HK-2 (cell line): ENCODE results near the gene RPS25.
"Not testable (repeated sequence)": the region's sequence is repeated elsewhere in the genome, so short reads cannot be mapped to it uniquely, and the experiment has no call there.

ENCODE experiments used
- DNase-seq: peaks from one replicate; pipeline ENCODE4 v3.0.0-alpha.2; 2018; ENCODE audit not compliant: unreplicated experiment

The RPS25 gene

GRCh38 chr11:119039471-119039870 is 21.3 kb upstream of the RPS25 start:
- not testable (repeated sequence) for DNase-seq

- DNase-seq = no peak
Observed at GRCh38 chr11:119038884-119039283, 20.7 kb upstream of the RPS25 start.

GRCh38 chr11:119034813-119035212 is 16.7 kb upstream of the RPS25 start:
- DNase-seq = no peak

GRCh38 chr11:119033421-119033820 is 15.3 kb upstream of the RPS25 start:
- DNase-seq = not testable (repeated sequence)

- no peak for DNase-seq
Observed at GRCh38 chr11:119031912-119032280, 13.8 kb upstream of the RPS25 start.

GRCh38 chr11:119030329-119031047 is 12.3 kb upstream of the RPS25 start, which contains the start of gene SLC37A4:
SLC37A4 (minus strand) TSS chr11:119030877.
- peak; percentile 94 for DNase-seq

GRCh38 chr11:119030029-119030328 is 11.8 kb upstream of the RPS25 start:
- DNase-seq = no peak

- peak; percentile 77 for DNase-seq
Observed at GRCh38 chr11:119029340-119030028, 11.3 kb upstream of the RPS25 start.

GRCh38 chr11:119029069-119029339 is 10.9 kb upstream of the RPS25 start:
- DNase-seq = no peak

GRCh38 chr11:119028346-119029068 is 10.4 kb upstream of the RPS25 start:
- DNase-seq = no peak

GRCh38 chr11:119027561-119028345 is 9.6 kb upstream of the RPS25 start:
- DNase-seq = no peak

GRCh38 chr11:119026970-119027369 is 8.8 kb upstream of the RPS25 start:
- DNase-seq = no peak

GRCh38 chr11:119025978-119026766 is 8.0 kb upstream of the RPS25 start:
- DNase-seq = no peak

GRCh38 chr11:119025541-119025940 is 7.4 kb upstream of the RPS25 start:
- no peak for DNase-seq

- DNase-seq = no peak
Observed at GRCh38 chr11:119025099-119025473, 6.9 kb upstream of the RPS25 start.

- no peak for DNase-seq
Observed at GRCh38 chr11:119024430-119025098, 6.4 kb upstream of the RPS25 start.

GRCh38 chr11:119023741-119024140 is 5.6 kb upstream of the RPS25 start:
- no peak for DNase-seq

GRCh38 chr11:119021631-119022030 is 3.5 kb upstream of the RPS25 start:
- DNase-seq = no peak

GRCh38 chr11:119019996-119020395 is 1.9 kb upstream of the RPS25 start:
- DNase-seq = no peak

- not testable (repeated sequence) for DNase-seq
Observed at GRCh38 chr11:119017377-119017776, 766 bp downstream of the RPS25 start.
